Esophagus (tissue), 2 donors: ENCODE data around the gene ATP5F1D. TPM values are rescaled to one million over a fixed set of nuclear protein-coding genes. Genes with fewer than 3 reads are reported as not detected.

Source experiments
- H3K27ac ChIP-seq, 2 donors: one replicate each; pipeline ENCODE4 v1.5.1; 2013; ENCODE audit warnings: low read depth in 2 of 2, mild to moderate bottlenecking in 2 of 2, inconsistent platforms in 1 of 2, low read length in 1 of 2, moderate library complexity in 1 of 2
- H3K27me3 ChIP-seq, 2 donors: one replicate each; pipeline ENCODE4 v1.6.1; 2013; ENCODE audit warnings: low read length in 2 of 2, control low read depth in 1 of 2, mild to moderate bottlenecking in 1 of 2; ENCODE audit not compliant: insufficient read depth in 2 of 2, control insufficient read depth in 1 of 2
- H3K36me3 ChIP-seq, 2 donors: one replicate each; pipeline ENCODE4 v1.6.1; 2013; ENCODE audit warnings: low read length in 1 of 2; ENCODE audit not compliant: control insufficient read depth in 2 of 2, insufficient read depth in 2 of 2
- H3K4me1 ChIP-seq, 2 donors: one replicate each; pipeline ENCODE4 v1.6.1; 2013; ENCODE audit warnings: low read length in 1 of 2; ENCODE audit not compliant: control insufficient read depth in 2 of 2, insufficient read depth in 2 of 2
- H3K4me3 ChIP-seq, 2 donors: one replicate each; pipeline ENCODE4 v1.5.1; 2013; ENCODE audit warnings: low read length in 2 of 2, mild to moderate bottlenecking in 2 of 2, low read depth in 1 of 2, moderate library complexity in 1 of 2
- H3K9me3 ChIP-seq, 2 donors: one replicate each; pipeline ENCODE4 v1.6.1; 2013; ENCODE audit warnings: mild to moderate bottlenecking in 2 of 2, low read depth in 1 of 2, low read length in 1 of 2, moderate library complexity in 1 of 2; ENCODE audit not compliant: control insufficient read depth in 2 of 2, insufficient read depth in 1 of 2
- WGBS, 2 donors: extraction: QIAGEN DNeasy Blood & Tissue Kit; methylation state at CpG; one replicate each; pipeline ENCODE4 v1.1.7; 2013; 5-methylcytosine and 5-hydroxymethylcytosine counted together
- polyA plus RNA-seq, 2 donors: library from polyadenylated mRNA; stranded (reverse); fragments of 200-250 nt; gene quantifications; one replicate each; pipeline ENCODE4 v1.2.3, GENCODE V29; 2013
- donor health status: healthy with polysubstance abuse.
- donor health status: Bipolar disorder and iron deficiency.

The ATP5F1D gene
- polyA plus RNA-seq, 2 donors = 234 to 289 TPM

- Histone ChIP-seq H3K27me3 (peaks cover 0 to 26% of the 10 kb centered on the region in 2 donors), H3K9me3 (no peaks in the 10 kb centered on the region), H3K4me3 (no peak overlapping the region), H3K27ac (no peak overlapping the region), H3K4me1 (peaks cover 14% of the 10 kb centered on the region in 2 donors), H3K36me3 (no peaks in the 10 kb centered on the region)
- 60 to 62% methylated on average over 36 to 40 of the region's 40 CpGs for WGBS, 2 donors
These were observed 49.4 kb downstream of the ATP5F1D start for GRCh38 chr19:1290703-1291651.

- H3K4me3 ChIP-seq = no peak overlapping the region
- 36 to 41% methylated on average over 25 of the region's 25 CpGs for WGBS, 2 donors
These were observed 50.3 kb downstream of the ATP5F1D start for GRCh38 chr19:1291761-1292418.

GRCh38 chr19:1292419-1293151 lies 51.0 kb downstream of the ATP5F1D start:
- no peak overlapping the region for H3K4me3 ChIP-seq
- WGBS, 2 donors = 82 to 83% methylated on average over 17 of the region's 17 CpGs
- H3K27ac ChIP-seq = no peak overlapping the region
- H3K9me3 ChIP-seq = no peaks in the 10 kb centered on the region
- no peaks in the 10 kb centered on the region for H3K36me3 ChIP-seq
- peaks cover 0 to 12% of the 10 kb centered on the region in 2 donors for H3K27me3 ChIP-seq
- peaks cover 8 to 9% of the 10 kb centered on the region in 2 donors for H3K4me1 ChIP-seq

More at GRCh38 chr19:1291761-1292418, 50.3 kb downstream of the ATP5F1D start:
- Histone ChIP-seq H3K9me3 (no peaks in the 10 kb centered on the region), H3K4me1 (peaks cover 9 to 11% of the 10 kb centered on the region in 2 donors), H3K27me3 (peaks cover 0 to 19% of the 10 kb centered on the region in 2 donors), H3K27ac (no peak overlapping the region), H3K36me3 (no peaks in the 10 kb centered on the region)

GRCh38 chr19:1293782-1294604 lies 52.4 kb downstream of the ATP5F1D start:
- Histone ChIP-seq H3K4me3 (no peak overlapping the region), H3K27me3 (peaks cover 0 to 3% of the 10 kb centered on the region in 2 donors), H3K4me1 (peaks cover 5 to 7% of the 10 kb centered on the region in 2 donors), H3K36me3 (no peaks in the 10 kb centered on the region), H3K9me3 (no peaks in the 10 kb centered on the region), H3K27ac (no peak overlapping the region)
- WGBS, 2 donors = 73 to 79% methylated on average over 33 to 35 of the region's 35 CpGs

Other genes with a start within 250 kb of the ATP5F1D start
- under 1 TPM; 0.01 to 0.04 TPM for gene GRIN3B, start 241.3 kb upstream of the ATP5F1D start, polyA plus RNA-seq
- gene TMEM259, start 220.6 kb upstream of the ATP5F1D start, polyA plus RNA-seq = 100 to 1,000 TPM; 142 to 238 TPM
- not detected for gene RNU6-2, start 220.2 kb upstream of the ATP5F1D start, polyA plus RNA-seq
- 100 to 1,000 TPM in 1 of 2 donors, 10 to 100 TPM in 1; 84.4 to 106 TPM for gene CNN2, start 215.1 kb upstream of the ATP5F1D start, polyA plus RNA-seq
- gene ABCA7, start 201.6 kb upstream of the ATP5F1D start, polyA plus RNA-seq = 10 to 100 TPM; 11.4 to 26.4 TPM
- gene ARHGAP45, start 174.6 kb upstream of the ATP5F1D start, polyA plus RNA-seq = 10 to 100 TPM in 1 of 2 donors, 1 to 10 TPM in 1; 8.9 to 17.7 TPM
- gene POLR2E, start 146.4 kb upstream of the ATP5F1D start, polyA plus RNA-seq = 100 to 1,000 TPM in 1 of 2 donors, 10 to 100 TPM in 1; 77.9 to 162 TPM
- 100 to 1,000 TPM; 271 to 294 TPM for gene GPX4, start 137.8 kb upstream of the ATP5F1D start, polyA plus RNA-seq
- 10 to 100 TPM; 43.1 to 56.5 TPM for gene SBNO2, start 67.5 kb upstream of the ATP5F1D start, polyA plus RNA-seq
- gene STK11, start 36.0 kb upstream of the ATP5F1D start, polyA plus RNA-seq = 10 to 100 TPM; 38.8 to 61.4 TPM
- gene CBARP, start 3.7 kb upstream of the ATP5F1D start, polyA plus RNA-seq = 1 to 10 TPM in 1 of 2 donors, under 1 TPM in 1; 0.95 to 1.3 TPM
- 10 to 100 TPM; 36.4 to 38.7 TPM for gene MIDN, start 6.8 kb downstream of the ATP5F1D start, polyA plus RNA-seq
- gene CIRBP, start 27.6 kb downstream of the ATP5F1D start, polyA plus RNA-seq = 100 to 1,000 TPM; 231 to 265 TPM
- 10 to 100 TPM; 45.8 to 46.7 TPM for gene FAM174C, start 33.8 kb downstream of the ATP5F1D start, polyA plus RNA-seq
- gene EFNA2, start 44.1 kb downstream of the ATP5F1D start, polyA plus RNA-seq = under 1 TPM; 0.18 to 0.39 TPM
- gene NDUFS7, start 142.2 kb downstream of the ATP5F1D start, polyA plus RNA-seq = 100 to 1,000 TPM; 106 to 160 TPM
- gene GAMT, start 159.8 kb downstream of the ATP5F1D start, polyA plus RNA-seq = 10 to 100 TPM; 10.9 to 18.4 TPM
- gene DAZAP1, start 165.8 kb downstream of the ATP5F1D start, polyA plus RNA-seq = 10 to 100 TPM; 64.9 to 75.3 TPM
- gene RPS15, start 196.6 kb downstream of the ATP5F1D start, polyA plus RNA-seq = 1,000 to 10,000 TPM; 2,888 to 3,260 TPM
- gene APC2, start 208.4 kb downstream of the ATP5F1D start, polyA plus RNA-seq = under 1 TPM; 0.02 to 0.10 TPM
- 10 to 100 TPM; 17.8 to 28.1 TPM for gene C19orf25, start 237.5 kb downstream of the ATP5F1D start, polyA plus RNA-seq
- 1 to 10 TPM; 1.9 to 4.0 TPM for gene PCSK4, start 248.6 kb downstream of the ATP5F1D start, polyA plus RNA-seq
- gene REEP6, start 249.4 kb downstream of the ATP5F1D start, polyA plus RNA-seq = 10 to 100 TPM; 10.1 to 14.4 TPM